ENCODE measurements around the gene PDZK1.
"Not testable (repeated sequence)": the region's sequence is repeated elsewhere in the genome, so short reads cannot be mapped to it uniquely, and the experiment has no call there.

The PDZK1 gene

GRCh38 chr1:145643990-145644389 lies 63.2 kb downstream of the PDZK1 start:
- DNase-seq = not testable (repeated sequence)

- DNase-seq = not testable (repeated sequence)
These were observed 65.3 kb downstream of the PDZK1 start for GRCh38 chr1:145641886-145642285.

- not testable (repeated sequence) for DNase-seq
These were observed 70.9 kb downstream of the PDZK1 start for GRCh38 chr1:145636237-145636636.

- not testable (repeated sequence) for DNase-seq
These were observed 85.0 kb downstream of the PDZK1 start for GRCh38 chr1:145622177-145622576.
